NCI-H524 treated with DMSO at 0.1 percent for 48 hours (cell line): ENCODE data around the gene ZEB1.
"Not testable (repeated sequence)": the region's sequence is repeated elsewhere in the genome, so short reads cannot be mapped to it uniquely, and the experiment has no call there.

Experiments
- DNase-seq: peaks from one replicate; lab custom pipeline; 2025; lab: John Stamatoyannopoulos, UW

ZEB1 gene

GRCh38 chr10:31508234-31508633, 189.2 kb downstream of the ZEB1 start:
- no peak for DNase-seq

GRCh38 chr10:31508882-31509281, 189.9 kb downstream of the ZEB1 start:
- no peak for DNase-seq

GRCh38 chr10:31509989-31510388, 191.0 kb downstream of the ZEB1 start:
- DNase-seq = no peak

GRCh38 chr10:31515116-31515515, 196.1 kb downstream of the ZEB1 start:
- no peak for DNase-seq

GRCh38 chr10:31515819-31516402, 196.9 kb downstream of the ZEB1 start:
- no peak for DNase-seq

- DNase-seq = no peak
These were observed 202.2 kb downstream of the ZEB1 start for GRCh38 chr10:31520986-31521831.

GRCh38 chr10:31522820-31523219, 203.8 kb downstream of the ZEB1 start:
- no peak for DNase-seq

- DNase-seq = no peak
These were observed 205.4 kb downstream of the ZEB1 start for GRCh38 chr10:31524460-31524859.

- no peak for DNase-seq
These were observed 207.2 kb downstream of the ZEB1 start for GRCh38 chr10:31526178-31526577.

- DNase-seq = no peak
These were observed 207.7 kb downstream of the ZEB1 start for GRCh38 chr10:31526681-31527080.

GRCh38 chr10:31528831-31529230, 209.8 kb downstream of the ZEB1 start:
- DNase-seq = no peak

GRCh38 chr10:31536302-31536701, 217.3 kb downstream of the ZEB1 start:
- no peak for DNase-seq

- no peak for DNase-seq
These were observed 230.9 kb downstream of the ZEB1 start for GRCh38 chr10:31549896-31550295.

GRCh38 chr10:31554556-31554955, 235.5 kb downstream of the ZEB1 start:
- no peak for DNase-seq

GRCh38 chr10:31557854-31558253, 238.8 kb downstream of the ZEB1 start:
- DNase-seq = no peak

- DNase-seq = not testable (repeated sequence)
These were observed 249.3 kb downstream of the ZEB1 start for GRCh38 chr10:31568252-31568861.

- DNase-seq = no peak
These were observed 255.6 kb downstream of the ZEB1 start for GRCh38 chr10:31574577-31574976.

GRCh38 chr10:31578181-31578852, 259.3 kb downstream of the ZEB1 start:
- DNase-seq = no peak

GRCh38 chr10:31578951-31579350, 259.9 kb downstream of the ZEB1 start:
- no peak for DNase-seq
